ENCODE data around the gene RAB11FIP2.
A peak's percentile ranks its signal among the peaks of the same experiment; 100 is the strongest.

Gene RAB11FIP2

DNA sequence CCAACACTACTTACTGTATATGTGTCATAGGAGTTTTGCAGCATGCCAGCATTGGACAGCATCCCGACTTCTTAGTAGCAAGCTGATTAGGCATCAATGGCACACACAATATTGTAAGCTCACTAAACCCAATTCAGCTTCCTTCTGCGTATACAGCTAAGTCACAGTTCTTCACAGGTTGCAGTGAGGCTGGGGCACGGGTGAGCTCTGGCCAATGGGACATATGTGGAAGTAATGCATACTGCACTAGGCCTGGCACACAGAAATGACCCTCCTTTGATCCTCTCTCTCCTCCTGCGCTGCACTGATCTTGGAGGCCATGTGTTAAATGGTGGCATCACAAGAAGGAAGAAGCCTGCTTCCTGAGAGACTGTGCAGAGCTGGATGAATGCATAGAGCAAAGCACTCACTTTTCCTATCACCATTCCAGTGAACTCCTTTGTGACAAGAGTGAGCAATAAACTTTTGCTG is 11.9 kb downstream of the RAB11FIP2 start:
- DNase-seq, result no peak

GRCh38 chr10:118033905-118034304 is 12.8 kb downstream of the RAB11FIP2 start:
- no peak for DNase-seq

- no peak for DNase-seq
Observed at GRCh38 chr10:118032564-118032963, 14.2 kb downstream of the RAB11FIP2 start.

GRCh38 chr10:118031351-118032075 is 15.2 kb downstream of the RAB11FIP2 start:
- DNase-seq, result no peak

DNA sequence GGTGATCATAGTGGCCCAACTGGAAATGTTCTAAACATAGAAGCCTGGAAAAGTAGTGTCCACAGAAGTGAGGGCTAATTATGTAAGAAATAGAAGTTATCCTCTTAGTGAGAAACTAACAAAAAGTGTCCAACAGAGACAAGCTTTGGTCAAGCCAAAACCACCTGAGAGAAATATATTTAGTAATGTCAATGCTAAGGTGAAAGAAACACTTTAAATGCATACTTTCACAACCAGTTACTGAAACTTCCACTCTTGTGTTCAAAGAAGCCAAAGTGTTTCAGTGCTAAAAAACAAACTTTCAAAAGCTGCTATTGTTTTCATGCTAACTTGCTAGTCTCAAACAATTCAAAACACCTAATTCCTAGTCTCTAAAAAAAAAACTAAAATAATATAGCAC is 18.1 kb downstream of the RAB11FIP2 start:
- DNase-seq, result no peak

GRCh38 chr10:118027397-118027796 is 19.3 kb downstream of the RAB11FIP2 start:
- DNase-seq, result no peak

GRCh38 chr10:118026936-118027335 is 19.8 kb downstream of the RAB11FIP2 start:
- no peak for DNase-seq

- no peak for DNase-seq
Observed at GRCh38 chr10:118020365-118020764, 26.4 kb downstream of the RAB11FIP2 start.

- DNase-seq, result no peak
Observed at GRCh38 chr10:118017850-118018249, 28.9 kb downstream of the RAB11FIP2 start.

- no peak for DNase-seq
Observed at GRCh38 chr10:118017071-118017740, 29.5 kb downstream of the RAB11FIP2 start.

- DNase-seq, result no peak
Observed at GRCh38 chr10:118012952-118013525, 33.7 kb downstream of the RAB11FIP2 start.

DNA sequence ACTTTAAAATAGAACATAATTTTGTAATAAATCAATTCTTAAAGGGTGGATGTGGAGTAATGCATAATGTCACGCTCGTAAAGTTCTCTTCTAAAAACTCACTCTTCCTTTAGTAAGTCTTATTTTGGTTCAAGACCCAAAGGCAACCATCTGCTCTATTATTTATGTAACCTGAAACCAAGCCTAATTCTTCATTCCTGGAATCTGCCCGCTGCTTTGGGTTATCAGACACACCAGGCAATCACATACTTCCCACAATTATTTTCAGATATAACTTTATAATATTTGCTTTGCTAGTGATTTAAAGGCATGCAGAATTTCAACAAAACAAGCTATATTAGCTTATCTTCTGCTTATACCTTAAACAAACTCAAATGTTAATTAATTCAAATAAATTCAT is 39.0 kb downstream of the RAB11FIP2 start:
- DNase-seq, result no peak

GRCh38 chr10:118003126-118003525 is 43.6 kb downstream of the RAB11FIP2 start:
- DNase-seq, result peak; percentile 43

DNA sequence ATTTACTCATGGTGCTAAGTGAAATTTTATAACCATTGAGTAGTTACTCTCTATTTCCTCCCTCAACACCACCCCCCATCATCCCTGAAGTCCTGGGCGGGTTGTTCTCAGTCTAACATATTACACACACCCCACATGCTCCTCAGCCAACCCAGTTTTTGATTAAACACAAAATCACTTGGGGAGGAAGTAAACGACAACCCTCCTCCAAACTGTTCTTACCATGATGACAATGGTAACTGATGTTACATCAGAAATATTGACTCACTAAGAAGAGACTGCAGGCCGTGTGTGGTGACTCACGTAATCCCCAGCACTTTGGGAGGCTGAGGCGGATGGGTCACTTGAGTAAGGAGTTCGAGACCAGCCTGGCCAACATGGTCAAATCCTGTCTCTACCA is 44.2 kb downstream of the RAB11FIP2 start:
- DNase-seq, result peak; percentile 53

- DNase-seq, result no peak
Observed at GRCh38 chr10:117997673-117998072, 49.1 kb downstream of the RAB11FIP2 start.

GRCh38 chr10:117996709-117997108 is 50.0 kb downstream of the RAB11FIP2 start:
- no peak for DNase-seq

DNA sequence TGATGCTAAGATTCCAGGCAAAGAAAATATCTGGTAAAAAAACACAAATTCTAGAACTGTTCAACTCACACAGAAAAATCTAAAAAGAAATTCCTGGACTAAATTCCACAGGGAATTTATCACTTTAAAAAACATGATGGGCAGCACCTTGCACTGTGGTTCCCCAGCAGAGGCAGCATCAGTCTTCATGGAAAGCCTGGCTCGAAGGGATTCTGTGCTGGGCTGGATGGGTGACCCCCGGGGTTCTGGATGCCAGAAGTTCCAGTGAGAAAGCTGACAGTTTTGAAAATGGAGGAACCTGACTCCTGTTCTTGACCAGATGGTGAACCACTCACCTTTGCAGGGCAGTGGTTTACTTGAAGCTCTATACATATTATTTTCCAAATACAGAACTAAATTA is 52.0 kb downstream of the RAB11FIP2 start:
- DNase-seq, result no peak

DNA sequence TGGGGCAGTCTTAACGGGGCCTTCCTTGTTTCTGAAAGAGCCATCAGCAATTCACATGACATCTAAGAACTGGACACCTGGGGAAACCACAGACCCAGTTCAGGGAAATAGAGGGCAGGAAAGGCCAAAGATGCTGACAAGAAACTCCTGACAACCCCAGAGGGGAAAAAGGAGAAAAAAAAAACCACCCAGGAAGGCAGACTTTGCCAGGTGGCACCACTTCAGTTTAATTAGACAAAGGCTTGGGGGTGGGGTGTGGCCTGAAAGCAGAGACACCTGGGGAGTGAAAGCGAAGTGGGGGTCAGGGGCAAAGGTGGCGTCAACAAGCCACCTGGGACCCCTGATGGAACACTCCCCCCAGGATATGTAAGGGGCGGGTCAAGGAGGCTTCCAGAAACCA is 53.6 kb downstream of the RAB11FIP2 start:
- no peak for DNase-seq

GRCh38 chr10:117991701-117992100 is 55.0 kb downstream of the RAB11FIP2 start:
- DNase-seq, result no peak

- DNase-seq, result no peak
Observed at GRCh38 chr10:117989962-117990361, 56.8 kb downstream of the RAB11FIP2 start.

DNA sequence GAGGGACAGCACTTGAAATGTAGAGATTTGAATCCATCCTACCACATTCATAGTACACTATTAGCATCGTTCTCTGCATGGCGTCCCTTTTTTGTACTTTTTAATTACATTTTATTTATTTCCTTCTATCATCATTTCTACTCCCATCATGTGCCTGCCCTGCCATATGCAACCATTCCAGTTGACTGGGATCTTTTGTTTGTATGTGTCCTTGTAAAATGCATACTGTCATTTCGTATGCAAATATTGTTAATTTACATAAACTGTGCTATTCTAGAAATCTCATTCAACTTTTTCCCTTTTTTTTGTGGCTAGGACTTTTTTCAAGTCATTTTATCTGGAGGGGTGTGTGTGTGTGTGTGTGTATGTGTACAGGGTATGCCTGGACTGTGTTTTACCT is 57.9 kb downstream of the RAB11FIP2 start:
- DNase-seq, result no peak

- no peak for DNase-seq
Observed at GRCh38 chr10:117987244-117987909, 59.4 kb downstream of the RAB11FIP2 start.

DNA sequence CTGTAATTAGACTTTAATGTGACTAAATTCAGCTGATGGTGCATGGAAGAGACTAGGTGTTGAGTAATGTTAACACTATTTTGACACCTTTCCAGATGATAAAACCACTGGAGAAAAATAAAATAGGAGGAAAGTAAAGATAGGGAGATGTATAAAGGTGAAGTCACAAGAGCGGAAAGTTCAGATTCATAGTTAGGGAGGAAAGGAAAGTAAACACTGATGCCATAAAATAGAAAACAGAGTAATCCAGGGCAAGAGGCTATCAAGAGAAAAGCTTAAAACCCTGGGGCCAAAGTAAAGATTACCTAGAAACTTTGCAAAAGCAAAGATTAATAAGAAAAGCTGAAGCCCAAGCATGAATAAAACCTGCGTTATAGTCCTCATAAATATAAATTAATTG is 62.8 kb downstream of the RAB11FIP2 start:
- DNase-seq, result no peak
